ENCODE data around the gene TMEM253. TPM values are rescaled to one million over a fixed set of nuclear protein-coding genes. Genes with fewer than 3 reads are reported as not detected.

Gene TMEM253
- total RNA-seq, 4 donors from 2014 or later, result 9.1 to 140 (median 124) TPM

DNA sequence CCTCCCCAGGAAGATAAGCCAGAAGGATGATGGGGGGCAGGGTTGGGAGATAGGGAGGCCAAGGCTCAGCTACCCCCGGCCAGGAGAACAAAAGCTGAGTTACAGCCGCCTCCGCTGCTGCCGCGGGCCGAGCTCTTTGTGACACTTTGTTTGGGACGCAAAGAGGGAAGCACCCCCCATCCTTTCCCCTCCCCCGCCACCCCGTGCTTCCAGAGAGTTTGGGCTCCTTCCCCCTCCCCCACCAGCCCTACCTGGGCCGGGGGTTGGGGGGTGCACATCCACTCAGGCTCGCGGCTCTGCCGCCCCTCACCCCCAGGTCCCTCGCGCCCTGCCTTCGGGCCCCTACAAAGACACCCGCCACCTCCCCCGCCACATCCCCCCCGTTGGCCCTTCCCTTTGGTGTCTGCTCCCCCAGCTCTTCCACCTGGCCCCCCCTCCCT lies 3.2 kb upstream of the TMEM253 start:
- Histone ChIP-seq H3K9me3 (no peaks in the 10 kb centered on the region), H3K4me1 (peaks cover 0 to 31% (median 0%) of the 10 kb centered on the region in 4 donors), H3K27me3 (no peaks in the 10 kb centered on the region), H3K27ac (peak overlapping the region; percentile 82 to 97 (median 90)), H3K4me3 (peak overlapping the region; percentile 44 to 84 (median 71)), H3K36me3 (peaks cover 0 to 5% (median 0%) of the 10 kb centered on the region in 3 donors)
- DNase-seq, result peak; percentile 41 to 69 (median 63)
- TF ChIP-seq, protein P1, sequence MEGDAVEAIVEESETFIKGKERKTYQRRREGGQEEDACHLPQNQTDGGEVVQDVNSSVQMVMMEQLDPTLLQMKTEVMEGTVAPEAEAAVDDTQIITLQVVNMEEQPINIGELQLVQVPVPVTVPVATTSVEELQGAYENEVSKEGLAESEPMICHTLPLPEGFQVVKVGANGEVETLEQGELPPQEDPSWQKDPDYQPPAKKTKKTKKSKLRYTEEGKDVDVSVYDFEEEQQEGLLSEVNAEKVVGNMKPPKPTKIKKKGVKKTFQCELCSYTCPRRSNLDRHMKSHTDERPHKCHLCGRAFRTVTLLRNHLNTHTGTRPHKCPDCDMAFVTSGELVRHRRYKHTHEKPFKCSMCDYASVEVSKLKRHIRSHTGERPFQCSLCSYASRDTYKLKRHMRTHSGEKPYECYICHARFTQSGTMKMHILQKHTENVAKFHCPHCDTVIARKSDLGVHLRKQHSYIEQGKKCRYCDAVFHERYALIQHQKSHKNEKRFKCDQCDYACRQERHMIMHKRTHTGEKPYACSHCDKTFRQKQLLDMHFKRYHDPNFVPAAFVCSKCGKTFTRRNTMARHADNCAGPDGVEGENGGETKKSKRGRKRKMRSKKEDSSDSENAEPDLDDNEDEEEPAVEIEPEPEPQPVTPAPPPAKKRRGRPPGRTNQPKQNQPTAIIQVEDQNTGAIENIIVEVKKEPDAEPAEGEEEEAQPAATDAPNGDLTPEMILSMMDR (IDR thresholded peaks at IDR 0.05), result no peak
- TF ChIP-seq POLR2A (IDR thresholded peaks at IDR 0.05), result no peak

DNA sequence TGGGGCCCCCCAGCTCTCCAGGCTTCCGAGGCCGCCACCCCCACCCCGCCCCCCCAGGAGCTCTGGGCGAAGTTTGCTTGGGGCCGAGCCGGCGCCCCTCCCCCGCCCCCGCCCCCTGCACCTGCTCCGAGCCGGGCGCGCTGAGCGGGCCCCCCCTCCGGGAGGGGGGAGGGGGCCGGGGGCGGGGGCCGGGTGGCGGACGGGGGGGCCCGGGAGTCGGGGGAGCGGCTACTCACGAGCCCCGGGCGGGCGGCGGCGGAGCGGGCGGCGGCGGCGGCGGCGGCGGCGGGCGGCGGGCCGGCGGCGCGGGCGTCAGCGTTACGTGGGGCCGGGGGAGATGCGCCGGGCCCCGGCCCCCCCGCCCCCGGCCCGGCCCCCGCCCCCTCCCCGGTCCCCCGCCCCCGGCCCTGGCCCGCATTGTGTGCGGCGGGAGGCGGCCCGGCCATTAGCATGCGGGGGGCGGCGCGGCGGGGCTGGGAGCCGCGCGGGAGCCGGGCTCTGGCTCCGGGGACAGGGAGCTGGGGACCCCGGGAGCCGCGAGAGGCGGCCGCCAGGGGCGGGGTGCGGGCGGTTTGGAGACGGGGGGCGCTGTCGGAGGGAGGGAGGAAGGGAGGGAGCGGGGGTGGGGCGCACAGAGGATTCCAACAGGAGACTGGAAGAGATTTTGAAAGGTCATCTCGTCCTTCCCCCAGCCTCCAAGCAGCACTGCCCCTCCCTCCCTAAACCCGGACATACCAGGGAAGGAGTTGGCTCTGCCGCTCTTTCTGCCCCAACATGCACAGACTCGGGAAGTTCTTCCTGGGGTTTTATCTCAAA lies 2.6 kb upstream of the TMEM253 start, which contains the start of gene ZNF219:
TSS of gene ZNF219 (minus strand) at position 580 of the 816 bp plus-strand sequence. CDS start 5,064 bp downstream, outside the sequence.
- TF ChIP-seq POLR2A (IDR thresholded peaks at IDR 0.05), result peak in 1 of 2 donors; percentile 41
- TF ChIP-seq, protein P1 (IDR thresholded peaks at IDR 0.05), result peak in 2 of 6 experiments; percentile 1 to 25
- Histone ChIP-seq H3K27ac (peak within 1 kb of the TSS; percentile 82 to 97 (median 90)), H3K4me3 (peak within 1 kb of the TSS; percentile 61 to 84 (median 71)), H3K27me3 (no peaks in the 10 kb centered on the region), H3K36me3 (no peaks in the 10 kb centered on the region), H3K4me1 (peaks cover 0 to 37% (median 3%) of the 10 kb centered on the region in 4 donors), H3K9me3 (no peaks in the 10 kb centered on the region)
- peak; percentile 40 to 77 (median 73) for DNase-seq

DNA sequence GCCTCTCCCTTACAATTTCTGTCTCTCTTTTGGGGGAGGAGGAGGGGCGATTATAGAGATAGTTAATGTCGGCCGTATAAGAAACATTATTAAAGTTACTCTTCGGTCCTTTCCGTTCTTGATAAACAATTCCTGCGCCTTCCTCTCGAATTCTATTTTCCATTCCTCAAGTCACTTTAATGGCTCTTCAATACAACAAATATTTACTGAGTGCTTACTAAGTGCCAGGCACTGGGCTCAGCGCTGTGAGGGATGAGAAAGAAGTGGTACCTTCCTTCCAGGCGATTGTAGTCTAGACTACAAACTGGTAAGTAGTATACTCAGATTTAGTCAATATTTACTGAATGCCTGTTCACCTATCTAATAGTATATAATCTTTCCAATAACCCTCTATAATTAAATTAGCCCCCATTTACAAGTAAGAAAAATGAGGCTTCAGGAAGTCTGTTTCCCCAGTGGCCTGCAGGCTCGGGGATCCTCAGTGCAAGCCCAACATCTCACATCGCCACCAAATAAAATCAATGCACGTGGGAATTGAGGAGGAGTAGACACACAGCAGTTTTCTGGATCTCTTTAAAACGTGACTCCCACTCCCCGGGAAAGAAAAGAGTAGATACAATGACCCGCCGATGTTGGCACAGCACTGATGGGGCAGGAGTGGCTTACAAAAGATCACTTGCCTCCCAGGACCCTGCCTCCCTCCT lies 1.8 kb upstream of the TMEM253 start:
- no peak for TF ChIP-seq POLR2A (IDR thresholded peaks at IDR 0.05)
- TF ChIP-seq, protein P1 (IDR thresholded peaks at IDR 0.05), result no peak
- Histone ChIP-seq H3K27ac (peak overlapping the region; percentile 79 to 97 (median 89)), H3K4me1 (peaks cover 0 to 39% (median 3%) of the 10 kb centered on the region in 4 donors), H3K4me3 (peak overlapping the region; percentile 61 to 84 (median 71)), H3K36me3 (no peaks in the 10 kb centered on the region), H3K27me3 (no peaks in the 10 kb centered on the region), H3K9me3 (peaks cover 0 to 4% (median 0%) of the 10 kb centered on the region in 4 donors)
- no peak for DNase-seq

DNA sequence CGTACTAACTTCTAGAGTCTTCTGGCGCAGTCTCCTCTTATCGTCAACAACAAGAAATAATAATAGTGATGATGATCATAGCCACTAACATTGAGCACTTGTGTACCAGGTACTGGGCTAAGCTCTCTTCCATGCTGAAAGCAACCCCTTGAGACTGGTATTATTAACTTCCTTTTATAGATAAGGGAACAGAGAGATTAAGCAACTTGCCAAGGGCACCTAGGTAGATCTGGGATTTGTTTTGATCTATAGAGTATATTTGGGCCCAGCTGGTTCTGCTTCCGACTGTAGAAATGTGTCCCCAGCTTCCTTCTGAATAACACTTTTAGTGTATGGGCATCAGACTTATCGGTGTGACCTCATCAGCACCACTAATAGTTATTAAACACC lies 1.3 kb upstream of the TMEM253 start:
- no peaks in the 10 kb centered on the region for H3K27me3 ChIP-seq
- H3K36me3 ChIP-seq, result no peaks in the 10 kb centered on the region
- H3K4me3 ChIP-seq, result peak overlapping the region in 2 of 4 donors; percentile 80 to 84
- H3K4me1 ChIP-seq, result peaks cover 0 to 39% (median 3%) of the 10 kb centered on the region in 4 donors
- H3K27ac ChIP-seq, result peak overlapping the region in 3 of 4 donors; percentile 79 to 97 (median 96)
- DNase-seq, result no peak
- peaks cover 0 to 4% (median 0%) of the 10 kb centered on the region in 4 donors for H3K9me3 ChIP-seq
- TF ChIP-seq, protein P1 (IDR thresholded peaks at IDR 0.05), result no peak
- TF ChIP-seq POLR2A (IDR thresholded peaks at IDR 0.05), result peak; percentile 28 to 38

DNA sequence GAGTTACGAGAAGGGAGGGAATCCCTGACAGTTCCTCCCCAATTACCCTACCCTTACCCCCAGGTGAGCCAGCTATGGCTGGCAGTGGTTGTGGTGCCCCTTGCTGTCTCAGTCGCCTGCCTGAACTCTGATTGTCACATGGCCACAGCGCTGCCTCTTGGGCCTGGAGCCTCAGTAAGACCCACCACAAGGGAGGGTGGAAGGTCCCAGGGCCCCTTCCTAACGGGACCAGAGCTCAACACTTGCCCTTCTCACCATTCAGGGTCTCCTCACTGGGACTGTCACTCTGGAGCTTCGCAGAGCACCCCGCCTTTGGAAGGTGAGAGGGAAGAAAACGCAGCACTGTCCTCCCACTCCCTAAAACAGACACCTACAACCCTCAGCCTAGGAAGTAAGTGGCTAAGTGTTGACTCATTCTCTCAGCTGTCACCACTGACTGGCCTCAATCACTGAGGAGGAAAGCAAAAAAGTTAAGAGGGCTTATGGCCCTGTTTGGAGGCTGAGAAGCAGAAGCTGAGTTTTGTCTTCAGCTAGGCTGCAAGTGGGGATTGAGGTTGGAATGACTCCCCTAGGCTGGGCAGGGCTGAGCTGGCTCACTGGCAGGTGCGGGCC lies 1.0 kb downstream of the TMEM253 start:
- Histone ChIP-seq H3K9me3 (peaks cover 0 to 4% (median 0%) of the 10 kb centered on the region in 4 donors), H3K4me1 (peaks cover 0 to 54% (median 12%) of the 10 kb centered on the region in 4 donors), H3K27ac (peak overlapping the region in 3 of 4 donors; percentile 77 to 97 (median 96)), H3K27me3 (no peaks in the 10 kb centered on the region), H3K4me3 (peak overlapping the region in 2 of 4 donors; percentile 60 to 65), H3K36me3 (no peaks in the 10 kb centered on the region)
- peak in 1 of 2 donors; percentile 21 for TF ChIP-seq POLR2A (IDR thresholded peaks at IDR 0.05)
- TF ChIP-seq, protein P1 (IDR thresholded peaks at IDR 0.05), result no peak
- DNase-seq, result no peak

Data from Peyer's patch (tissue), 4 donors.